HG02763 (cell line): ENCODE data around the gene ANP32B.
"Not testable (repeated sequence)": the region's sequence is repeated elsewhere in the genome, so short reads cannot be mapped to it uniquely, and the experiment has no call there.

Experiments
- ATAC-seq: cut with Tn5 transposase; IDR thresholded peaks from one replicate; pipeline ENCODE4 v1.9.1; 2021; ENCODE audit warnings: mild to moderate bottlenecking, moderate library complexity; ENCODE audit not compliant: unreplicated experiment

The ANP32B gene

GRCh38 chr9:97982683-97983588 lies at the start of gene ANP32B:
Gene ANP32B (plus strand): TSS chr9:97983341. CDS start chr9:97983556, 215 bp downstream.
- ATAC-seq = peak; percentile 57

DNA sequence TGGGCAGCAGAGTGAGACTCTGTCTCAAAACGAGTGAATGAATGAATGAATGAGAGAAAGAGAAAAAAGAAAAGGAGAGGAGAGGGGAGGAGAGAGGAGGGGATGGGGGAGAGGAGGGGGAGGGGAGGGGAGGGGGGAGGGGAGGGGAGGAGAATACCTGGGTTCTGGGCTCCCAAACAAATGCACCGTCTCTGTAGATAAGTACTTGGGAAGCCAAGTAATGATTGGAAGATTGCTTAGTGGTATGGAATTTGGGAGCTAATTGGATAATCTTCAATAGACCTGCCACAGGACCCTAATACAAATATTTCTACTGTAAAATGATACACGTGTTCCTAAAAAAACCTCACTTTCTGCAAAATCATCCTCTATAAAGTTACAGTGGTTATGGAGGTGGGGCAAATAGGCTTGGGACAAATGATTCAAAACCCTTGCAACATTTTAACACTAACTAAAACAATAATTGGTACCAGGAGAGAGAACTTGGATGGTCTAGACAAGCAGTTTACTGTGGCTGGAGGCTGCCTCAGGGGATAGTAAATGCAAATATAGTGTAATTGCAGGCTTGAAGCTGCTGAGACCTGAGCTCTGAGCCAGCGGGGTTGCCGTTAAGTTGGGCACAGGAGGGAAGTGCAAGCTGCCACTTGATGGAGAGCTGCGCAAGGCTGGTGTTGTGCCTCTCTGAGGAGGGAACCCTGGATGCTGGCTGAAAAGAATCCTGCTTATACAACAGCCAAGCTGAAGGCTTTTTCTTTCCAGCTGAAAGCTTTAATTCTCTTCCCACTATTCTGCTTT lies 48.6 kb upstream of the ANP32B start:
- ATAC-seq = no peak

GRCh38 chr9:97935276-97935675 lies 47.9 kb upstream of the ANP32B start:
- ATAC-seq = no peak

DNA sequence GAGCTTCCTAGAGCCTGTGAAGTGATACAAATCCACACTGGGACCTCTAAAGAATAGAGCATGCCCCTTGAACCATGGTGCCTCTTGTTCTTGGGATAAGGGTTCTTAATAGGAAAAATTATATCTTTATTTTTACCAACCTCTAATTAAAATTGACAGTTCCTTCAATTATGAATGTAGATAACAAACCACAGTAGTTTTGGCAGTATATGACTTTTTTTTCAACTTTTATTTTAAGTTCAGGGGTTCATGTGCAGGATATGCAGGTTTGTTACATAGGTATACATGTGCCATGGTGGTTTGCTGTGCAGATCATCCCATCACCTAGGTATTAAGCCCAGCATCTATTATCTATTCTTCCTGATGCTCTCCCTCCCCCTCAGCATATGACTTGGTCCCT lies 46.1 kb upstream of the ANP32B start:
- ATAC-seq = no peak

DNA sequence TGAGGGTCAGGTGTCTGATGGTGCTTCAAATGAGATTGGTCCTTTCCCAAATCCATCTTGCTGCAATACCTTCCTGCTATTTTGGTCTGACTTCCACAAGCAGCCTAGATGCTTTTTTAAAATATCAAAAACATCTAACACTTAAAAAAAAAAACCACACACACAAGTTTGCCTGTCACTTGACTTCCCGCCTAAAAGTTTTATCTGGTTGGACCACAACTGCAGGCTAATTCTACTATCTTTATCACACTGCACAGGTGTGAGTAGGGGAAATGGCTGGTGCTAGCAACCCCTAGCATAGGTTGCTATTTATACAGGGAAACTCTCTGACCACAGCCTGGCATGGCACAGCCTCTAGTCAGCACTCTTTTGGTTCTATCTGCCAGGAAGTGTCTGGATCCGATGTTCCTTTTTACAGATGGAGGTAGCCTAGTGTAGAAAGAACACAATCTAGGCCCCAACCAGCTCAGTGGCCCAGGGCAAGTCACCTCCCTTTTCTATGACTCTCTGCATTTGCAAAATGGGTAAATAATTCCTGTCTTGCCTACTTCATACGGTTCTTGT lies 45.0 kb upstream of the ANP32B start, which contains the start of gene HEMGN:
Gene HEMGN (minus strand): TSS at position 92 of the 564 bp plus-strand sequence. CDS start 36 bp downstream, at position 56.
- ATAC-seq = no peak

- ATAC-seq = no peak
These were observed 42.9 kb upstream of the ANP32B start for GRCh38 chr9:97940233-97940632.

- ATAC-seq = no peak
These were observed 42.4 kb upstream of the ANP32B start for GRCh38 chr9:97940741-97941140.

- ATAC-seq = no peak
These were observed 41.8 kb upstream of the ANP32B start for GRCh38 chr9:97941323-97941722.

DNA sequence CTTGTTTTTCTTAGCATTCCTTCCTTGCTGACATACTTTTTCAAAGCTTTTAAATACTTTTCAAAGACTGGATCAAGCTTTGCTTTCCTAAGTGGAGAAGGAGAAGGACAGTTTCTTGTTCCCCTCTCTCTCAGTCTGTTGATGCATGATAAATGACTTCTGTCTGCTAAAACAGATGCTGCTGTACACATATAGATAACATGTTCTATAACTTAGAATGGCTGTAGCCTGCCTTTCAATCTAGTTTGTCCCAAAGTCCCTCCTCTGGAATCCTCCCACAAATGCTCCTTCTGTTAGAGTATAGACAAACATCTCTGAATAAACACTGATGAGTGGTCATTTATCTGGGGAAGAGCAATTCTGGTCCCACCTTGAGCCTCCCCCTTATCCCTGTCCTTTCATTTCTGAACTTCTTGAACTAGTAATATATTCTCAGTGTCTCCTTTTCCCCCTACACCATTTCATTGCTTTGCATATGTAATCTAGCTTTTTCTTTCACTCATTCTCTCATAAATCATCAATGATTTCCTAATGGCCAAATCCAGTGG lies 39.8 kb upstream of the ANP32B start:
- no peak for ATAC-seq

DNA sequence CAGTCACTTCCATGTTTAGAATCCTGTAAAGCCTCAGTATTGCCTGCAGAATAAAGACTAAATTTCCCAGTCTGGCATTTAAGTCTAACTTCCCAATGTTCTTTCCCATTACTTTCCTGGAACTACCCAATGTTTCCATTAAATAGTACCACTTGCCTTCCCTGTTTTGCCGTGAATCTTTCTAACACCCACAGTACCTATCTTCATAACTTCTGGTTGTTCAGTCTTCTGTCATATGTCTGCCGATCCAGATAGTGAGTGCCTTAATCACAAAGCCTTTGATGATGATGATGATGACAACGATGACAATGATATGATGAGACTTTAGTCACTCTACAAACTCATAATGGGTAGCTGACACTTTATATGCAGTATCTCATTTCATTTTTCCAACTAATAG lies 38.5 kb upstream of the ANP32B start:
- ATAC-seq = no peak

- ATAC-seq = not testable (repeated sequence)
These were observed 37.7 kb upstream of the ANP32B start for GRCh38 chr9:97945470-97945869.

DNA sequence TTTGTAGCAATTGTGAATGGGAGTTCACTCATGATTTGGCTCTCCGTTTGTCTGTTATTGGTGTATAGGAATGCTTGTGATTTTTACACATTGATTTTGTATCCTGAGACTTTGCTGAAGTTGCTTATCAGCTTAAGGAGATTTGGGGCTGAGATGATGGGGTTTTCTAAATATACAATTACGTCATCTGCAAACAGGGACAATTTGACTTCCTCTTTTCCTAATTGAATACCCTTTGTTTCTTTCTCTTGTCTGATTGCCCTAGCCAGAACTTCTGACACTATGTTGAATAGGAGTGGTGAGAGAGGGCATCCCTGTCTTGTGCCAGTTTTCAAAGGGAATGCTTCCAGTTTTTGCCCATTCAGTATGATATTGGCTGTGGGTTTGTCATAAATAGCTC lies 36.0 kb upstream of the ANP32B start:
- ATAC-seq = not testable (repeated sequence)

GRCh38 chr9:97950873-97951272 lies 32.3 kb upstream of the ANP32B start:
- not testable (repeated sequence) for ATAC-seq

GRCh38 chr9:97954550-97954989 lies 28.6 kb upstream of the ANP32B start:
- peak; percentile 63 for ATAC-seq

DNA sequence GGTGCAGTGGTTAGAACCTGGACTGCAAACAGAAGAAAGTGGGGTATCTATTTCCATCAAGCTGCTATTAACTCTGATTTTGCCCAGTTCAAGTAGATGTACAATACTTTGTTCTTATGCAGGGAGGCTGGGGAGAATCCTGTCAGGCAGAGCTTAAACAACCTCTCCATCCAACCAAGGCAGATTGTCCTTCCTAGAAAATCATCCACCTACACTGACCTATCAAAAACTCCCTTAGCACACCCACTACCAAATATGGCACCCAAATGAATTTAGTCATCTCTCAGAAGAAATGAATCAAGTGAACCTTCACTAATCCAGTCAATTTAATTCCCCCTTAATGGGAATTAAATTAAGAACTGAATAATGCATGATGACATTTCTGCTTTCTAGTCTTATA lies 26.8 kb upstream of the ANP32B start:
- no peak for ATAC-seq

DNA sequence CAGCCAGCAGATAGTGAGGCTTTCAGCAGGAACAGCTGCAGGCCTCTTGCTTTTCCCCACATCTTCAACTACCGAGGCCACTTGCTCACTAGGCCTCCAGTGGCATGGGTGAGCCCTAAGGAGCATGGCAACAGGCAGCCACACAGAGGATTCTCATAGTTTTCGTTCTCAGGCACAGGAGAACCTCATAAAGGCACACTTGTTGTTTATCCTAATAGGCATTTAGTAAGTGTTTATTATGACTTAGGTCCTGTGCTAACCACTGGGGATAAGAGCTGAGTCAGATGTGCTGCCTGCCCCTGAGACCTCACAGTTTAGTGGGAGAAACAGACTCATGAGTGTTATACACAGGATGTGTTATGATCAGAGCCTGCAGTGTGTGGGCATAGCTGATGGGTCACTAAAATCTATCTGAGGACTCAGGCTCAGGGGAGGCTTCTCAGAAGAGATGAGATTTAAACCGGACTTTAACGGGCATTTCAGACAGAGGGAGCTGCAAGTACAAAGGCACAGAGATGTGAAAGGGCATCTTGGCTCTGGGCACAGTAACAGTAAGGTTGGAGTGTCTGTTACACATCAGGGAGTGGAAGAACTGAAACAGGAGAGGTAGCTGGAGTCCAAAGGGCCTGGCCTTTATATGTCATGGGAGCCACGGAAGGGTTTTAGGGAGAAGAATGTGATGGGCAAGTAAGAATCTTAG lies 24.2 kb upstream of the ANP32B start:
- no peak for ATAC-seq

DNA sequence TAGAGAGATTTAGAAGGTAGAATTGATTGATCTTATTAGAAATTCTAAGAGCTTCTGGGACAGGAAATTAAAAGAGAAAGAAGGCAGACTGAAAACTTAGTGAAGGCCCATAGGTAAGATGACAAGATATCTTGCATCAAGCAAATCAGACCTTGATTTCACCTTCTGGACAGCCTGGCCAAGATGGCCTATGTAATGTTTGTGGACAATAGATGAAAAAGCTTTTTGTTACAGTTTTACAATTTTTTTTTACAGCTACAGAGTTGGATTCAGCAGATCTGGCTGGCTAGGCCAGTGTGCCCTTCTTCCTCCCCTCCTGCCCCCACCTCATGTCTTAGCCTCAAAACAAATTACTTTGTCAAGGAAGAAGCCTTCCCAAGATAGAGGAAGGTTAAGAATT lies 23.6 kb upstream of the ANP32B start:
- no peak for ATAC-seq

- ATAC-seq = not testable (repeated sequence)
These were observed 22.3 kb upstream of the ANP32B start for GRCh38 chr9:97960678-97961328.

- no peak for ATAC-seq
These were observed 21.8 kb upstream of the ANP32B start for GRCh38 chr9:97961361-97961760.

GRCh38 chr9:97962136-97962535 lies 21.0 kb upstream of the ANP32B start:
- ATAC-seq = no peak
